H9 (cell line): ENCODE measurements around the gene DNAI2. TPM values are rescaled to one million over a fixed set of nuclear protein-coding genes. Genes with fewer than 3 reads are reported as not detected.

Experiments
- DNase-seq: peaks from one replicate; pipeline ENCODE4 v3.0.0-alpha.2; 2017
- H2AFZ ChIP-seq: one replicate; pipeline ENCODE4 v1.6.1; 2013; ENCODE audit warnings: mild to moderate bottlenecking, low read length, control low read depth, moderate library complexity
- H2AK5ac ChIP-seq: 2 replicates; pipeline ENCODE4 v1.6.1; 2013; ENCODE audit warnings: low read length, control low read depth, mixed read lengths; ENCODE audit not compliant: insufficient read length
- H2BK120ac ChIP-seq: one replicate; pipeline ENCODE4 v1.6.1; 2013; ENCODE audit warnings: low read depth, mild to moderate bottlenecking, low read length, control low read depth, inconsistent platforms; ENCODE audit not compliant: poor library complexity, severe bottlenecking
- H2BK12ac ChIP-seq: 2 replicates; pipeline ENCODE4 v1.6.1; 2013; ENCODE audit warnings: low read length, control low read depth, mixed read lengths, low read depth; ENCODE audit not compliant: insufficient read length
- H2BK15ac ChIP-seq: 2 replicates; pipeline ENCODE4 v1.6.1; 2013; ENCODE audit warnings: low read depth, low read length, control low read depth
- H2BK20ac ChIP-seq: one replicate; pipeline ENCODE4 v1.6.1; 2013; ENCODE audit warnings: low read depth, mild to moderate bottlenecking, low read length, control low read depth, inconsistent platforms; ENCODE audit not compliant: poor library complexity, severe bottlenecking
- H2BK5ac ChIP-seq: 2 replicates; pipeline ENCODE4 v1.6.1; 2013; ENCODE audit warnings: low read length, control low read depth, mixed read lengths; ENCODE audit not compliant: insufficient read length
- H3K14ac ChIP-seq: 2 replicates; pipeline ENCODE4 v1.6.1; 2013; ENCODE audit warnings: low read length, control low read depth; ENCODE audit not compliant: insufficient read depth
- H3K18ac ChIP-seq: 2 replicates; pipeline ENCODE4 v1.6.1; 2013; ENCODE audit warnings: low read depth, mild to moderate bottlenecking, mixed read lengths, low read length, control low read depth; ENCODE audit not compliant: insufficient read length
- H3K23ac ChIP-seq: 2 replicates; pipeline ENCODE4 v1.6.1; 2013; ENCODE audit warnings: low read length, control low read depth, mixed read lengths, low read depth; ENCODE audit not compliant: insufficient read length
- H3K23me2 ChIP-seq: 2 replicates; pipeline ENCODE4 v1.6.1; 2013; ENCODE audit warnings: low read depth, mild to moderate bottlenecking, mixed read lengths, low read length, control low read depth; ENCODE audit not compliant: insufficient read length, poor library complexity, severe bottlenecking
- H3K27ac ChIP-seq: 2 replicates; pipeline ENCODE4 v1.5.1; 2013; ENCODE audit warnings: low read length, control low read depth, mixed read lengths, low read depth; ENCODE audit not compliant: insufficient read length
- H3K27me3 ChIP-seq: 2 replicates; pipeline ENCODE4 v1.6.1; 2013; ENCODE audit warnings: low read length, control low read depth, inconsistent platforms; ENCODE audit not compliant: insufficient read depth
- H3K4ac ChIP-seq: 2 replicates; pipeline ENCODE4 v1.6.1; 2013; ENCODE audit warnings: low read depth, mild to moderate bottlenecking, control low read depth, inconsistent platforms, low read length, moderate library complexity
- H3K4me1 ChIP-seq: 2 replicates; pipeline ENCODE4 v1.6.1; 2013; ENCODE audit warnings: low read length, control low read depth, inconsistent platforms; ENCODE audit not compliant: insufficient read depth
- H3K4me2 ChIP-seq: 2 replicates; pipeline ENCODE4 v1.6.1; 2013; ENCODE audit warnings: low read length, control low read depth, mixed read lengths; ENCODE audit not compliant: insufficient read length, insufficient read depth
- H3K56ac ChIP-seq: 2 replicates; pipeline ENCODE4 v1.6.1; 2013; ENCODE audit warnings: low read depth, mild to moderate bottlenecking, mixed read lengths, low read length, control low read depth; ENCODE audit not compliant: insufficient read length
- H3K79me1 ChIP-seq: 2 replicates; pipeline ENCODE4 v1.6.1; 2013; ENCODE audit warnings: low read depth, mild to moderate bottlenecking, moderate library complexity, low read length, control low read depth, inconsistent platforms; ENCODE audit not compliant: insufficient read depth, poor library complexity, severe bottlenecking
- H3K79me2 ChIP-seq: 2 replicates; pipeline ENCODE4 v1.6.1; 2013; ENCODE audit warnings: low read length, control low read depth, inconsistent platforms; ENCODE audit not compliant: insufficient read depth
- H3K9ac ChIP-seq: 2 replicates; pipeline ENCODE4 v1.6.1; 2013; ENCODE audit warnings: low read length, control low read depth, mixed read lengths; ENCODE audit not compliant: insufficient read length; ENCODE audit errors: extremely low read depth
- H3K9me3 ChIP-seq: one replicate; pipeline ENCODE4 v1.6.1; 2013; ENCODE audit warnings: low read depth, low read length, inconsistent platforms; ENCODE audit not compliant: control insufficient read depth
- H3T11ph ChIP-seq: one replicate; pipeline ENCODE4 v1.6.1; 2013; ENCODE audit warnings: mild to moderate bottlenecking, low read length, control low read depth, inconsistent platforms
- H4K20me1 ChIP-seq: one replicate; pipeline ENCODE4 v1.6.1; 2013; ENCODE audit not compliant: control insufficient read depth, insufficient read length, insufficient read depth
- H4K5ac ChIP-seq: 2 replicates; pipeline ENCODE4 v1.6.1; 2013; ENCODE audit warnings: low read depth, mild to moderate bottlenecking, mixed read lengths, low read length, control low read depth; ENCODE audit not compliant: insufficient read length
- H4K8ac ChIP-seq: replicated peaks from 2 replicates; pipeline ENCODE4 v1.6.1; 2013; ENCODE audit warnings: low read length, control low read depth, mixed read lengths, low read depth; ENCODE audit not compliant: insufficient read length
- H4K91ac ChIP-seq: 2 replicates; pipeline ENCODE4 v1.6.1; 2013; ENCODE audit warnings: low read depth, mild to moderate bottlenecking, moderate library complexity, mixed read lengths, low read length, control low read depth; ENCODE audit not compliant: insufficient read length
- H3K27ac Mint-ChIP-seq, 3 experiments: 2 replicates in 2 of 3; 3 replicates in 1 of 3; pipeline ENCODE4 v1.8.0; 2020 to 2021; ENCODE audit warnings: mixed read lengths in 3 of 3, mild to moderate bottlenecking in 1 of 3, moderate library complexity in 1 of 3
- H3K27me3 Mint-ChIP-seq: 2 replicates; pipeline ENCODE4 v1.8.0; 2021; ENCODE audit warnings: low read depth, mild to moderate bottlenecking, moderate library complexity, mixed read lengths
- H3K36me3 Mint-ChIP-seq, 3 experiments: 2 replicates in 2 of 3; 3 replicates in 1 of 3; pipeline ENCODE4 v1.8.0; 2020 to 2021; ENCODE audit warnings: low read depth in 3 of 3, mixed read lengths in 3 of 3; ENCODE audit not compliant: insufficient read depth in 1 of 3
- H3K4me1 Mint-ChIP-seq, 2 experiments: 2 replicates each; pipeline ENCODE4 v1.8.0; 2020; ENCODE audit warnings: mixed read lengths in 2 of 2
- H3K4me3 Mint-ChIP-seq, 2 experiments: 2 replicates in 1 of 2; 3 replicates in 1 of 2; pipeline ENCODE4 v1.8.0; 2020 to 2021; ENCODE audit warnings: mild to moderate bottlenecking in 2 of 2, mixed read lengths in 2 of 2, moderate library complexity in 1 of 2
- H3K9me3 Mint-ChIP-seq, 2 experiments: 2 replicates in 1 of 2; 3 replicates in 1 of 2; pipeline ENCODE4 v1.8.0; 2020; ENCODE audit warnings: mild to moderate bottlenecking in 2 of 2, mixed read lengths in 2 of 2, moderate library complexity in 1 of 2
- CTCF ChIP-seq: fragments of 200-600 bp; sonication (generic); conservative IDR thresholded peaks from 3 replicates; pipeline ENCODE4 v1.8.0; 2021; ENCODE audit warnings: antibody characterized with exemption, mild to moderate bottlenecking
- WGBS: extraction: QIAGEN DNeasy Blood & Tissue Kit; methylation state at CpG from one replicate; pipeline ENCODE4 v1.1.7; 2013; ENCODE audit warnings: missing lambda C conversion rate, low lambda C conversion rate, mixed read lengths; ENCODE audit not compliant: insufficient read length; ENCODE audit errors: extremely low coverage; 5-methylcytosine and 5-hydroxymethylcytosine counted together
- total RNA-seq: library from RNA; stranded (reverse); gene quantifications from 2 replicates; pipeline ENCODE4 v1.2.1, GENCODE V29; 2021

DNAI2 gene
- total RNA-seq, 1 experiment from 2014 or later, result not detected

- H2AFZ ChIP-seq, result no peak overlapping the region
- no peak overlapping the region for H4K8ac ChIP-seq
- no peak overlapping the region for H3K18ac ChIP-seq
- no peaks in the 10 kb centered on the region for H3K9me3 ChIP-seq
- H3K79me2 ChIP-seq, result no peaks in the 10 kb centered on the region
- no peak overlapping the region for H4K91ac ChIP-seq
- no peaks in the 10 kb centered on the region for H4K20me1 ChIP-seq
- no peak overlapping the region for H3K56ac ChIP-seq
- H3T11ph ChIP-seq, result no peak overlapping the region
- H3K4me1 ChIP-seq, result peaks cover 2% of the 10 kb centered on the region
- no peak overlapping the region for H3K4me2 ChIP-seq
- no peak overlapping the region for H3K9ac ChIP-seq
- Mint-ChIP-seq H3K4me1 (peaks cover 34 to 51% of the 10 kb centered on the region in 2 experiments), H3K4me3 (no peak overlapping the region), H3K27ac (no peak overlapping the region; a peak in 1 of 7 replicates), H3K9me3 (peaks cover 8 to 9% of the 10 kb centered on the region in 2 experiments), H3K27me3 (peaks cover 24% of the 10 kb centered on the region), H3K36me3 (peaks cover 3 to 11% (median 9%) of the 10 kb centered on the region in 3 experiments; a peak in 6 of 7 replicates)
- H2BK12ac ChIP-seq, result no peak overlapping the region
- H2BK5ac ChIP-seq, result no peak overlapping the region
- H3K23me2 ChIP-seq, result peaks cover 4% of the 10 kb centered on the region
- no peak overlapping the region for H4K5ac ChIP-seq
- no peaks in the 10 kb centered on the region for H3K79me1 ChIP-seq
- no peak overlapping the region for H3K23ac ChIP-seq
- no peak for DNase-seq
- WGBS, result no CpG with 5 or more reads among the region's 2 CpGs
- no peak overlapping the region for H3K4ac ChIP-seq
- H2BK15ac ChIP-seq, result no peak overlapping the region
- no peak overlapping the region for H3K14ac ChIP-seq
- no peak overlapping the region for H2AK5ac ChIP-seq
- no peak overlapping the region for H3K27ac ChIP-seq
- no peak for TF ChIP-seq CTCF
- no peak overlapping the region for H2BK20ac ChIP-seq
- H3K27me3 ChIP-seq, result no peaks in the 10 kb centered on the region
- H2BK120ac ChIP-seq, result no peak overlapping the region
Observed at GRCh38 chr17:74241847-74242246, 32.2 kb upstream of the DNAI2 start.
